Measurements from ENCODE around the gene CDC27. TPM values are rescaled to one million over a fixed set of nuclear protein-coding genes. Genes with fewer than 3 reads are reported as not detected.

CDC27 gene
- total RNA-seq, 1 experiment from 2014 or later, result 83.3 TPM

- TF ChIP-seq, protein P1, sequence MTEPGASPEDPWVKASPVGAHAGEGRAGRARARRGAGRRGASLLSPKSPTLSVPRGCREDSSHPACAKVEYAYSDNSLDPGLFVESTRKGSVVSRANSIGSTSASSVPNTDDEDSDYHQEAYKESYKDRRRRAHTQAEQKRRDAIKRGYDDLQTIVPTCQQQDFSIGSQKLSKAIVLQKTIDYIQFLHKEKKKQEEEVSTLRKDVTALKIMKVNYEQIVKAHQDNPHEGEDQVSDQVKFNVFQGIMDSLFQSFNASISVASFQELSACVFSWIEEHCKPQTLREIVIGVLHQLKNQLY (CRISPR knock-in tag; IDR thresholded peaks at IDR 0.05), result no peak
- TF ChIP-seq CTCF (IDR thresholded peaks at IDR 0.05) (no peak), ZNF219 (CRISPR knock-in tag; IDR thresholded peaks at IDR 0.05; ENCODE audit: borderline replicate concordance) (no peak), PREB (CRISPR knock-in tag; IDR thresholded peaks at IDR 0.05; ENCODE audit: borderline replicate concordance) (no peak), NR1H2 (CRISPR knock-in tag; IDR thresholded peaks at IDR 0.05) (no peak), ARID4B (CRISPR knock-in tag; IDR thresholded peaks at IDR 0.05; ENCODE audit: borderline replicate concordance) (no peak), E2F5 (CRISPR knock-in tag; IDR thresholded peaks at IDR 0.05) (no peak), TP53 (CRISPR knock-in tag; IDR thresholded peaks at IDR 0.05) (no peak)
- TF ChIP-seq, protein P2, sequence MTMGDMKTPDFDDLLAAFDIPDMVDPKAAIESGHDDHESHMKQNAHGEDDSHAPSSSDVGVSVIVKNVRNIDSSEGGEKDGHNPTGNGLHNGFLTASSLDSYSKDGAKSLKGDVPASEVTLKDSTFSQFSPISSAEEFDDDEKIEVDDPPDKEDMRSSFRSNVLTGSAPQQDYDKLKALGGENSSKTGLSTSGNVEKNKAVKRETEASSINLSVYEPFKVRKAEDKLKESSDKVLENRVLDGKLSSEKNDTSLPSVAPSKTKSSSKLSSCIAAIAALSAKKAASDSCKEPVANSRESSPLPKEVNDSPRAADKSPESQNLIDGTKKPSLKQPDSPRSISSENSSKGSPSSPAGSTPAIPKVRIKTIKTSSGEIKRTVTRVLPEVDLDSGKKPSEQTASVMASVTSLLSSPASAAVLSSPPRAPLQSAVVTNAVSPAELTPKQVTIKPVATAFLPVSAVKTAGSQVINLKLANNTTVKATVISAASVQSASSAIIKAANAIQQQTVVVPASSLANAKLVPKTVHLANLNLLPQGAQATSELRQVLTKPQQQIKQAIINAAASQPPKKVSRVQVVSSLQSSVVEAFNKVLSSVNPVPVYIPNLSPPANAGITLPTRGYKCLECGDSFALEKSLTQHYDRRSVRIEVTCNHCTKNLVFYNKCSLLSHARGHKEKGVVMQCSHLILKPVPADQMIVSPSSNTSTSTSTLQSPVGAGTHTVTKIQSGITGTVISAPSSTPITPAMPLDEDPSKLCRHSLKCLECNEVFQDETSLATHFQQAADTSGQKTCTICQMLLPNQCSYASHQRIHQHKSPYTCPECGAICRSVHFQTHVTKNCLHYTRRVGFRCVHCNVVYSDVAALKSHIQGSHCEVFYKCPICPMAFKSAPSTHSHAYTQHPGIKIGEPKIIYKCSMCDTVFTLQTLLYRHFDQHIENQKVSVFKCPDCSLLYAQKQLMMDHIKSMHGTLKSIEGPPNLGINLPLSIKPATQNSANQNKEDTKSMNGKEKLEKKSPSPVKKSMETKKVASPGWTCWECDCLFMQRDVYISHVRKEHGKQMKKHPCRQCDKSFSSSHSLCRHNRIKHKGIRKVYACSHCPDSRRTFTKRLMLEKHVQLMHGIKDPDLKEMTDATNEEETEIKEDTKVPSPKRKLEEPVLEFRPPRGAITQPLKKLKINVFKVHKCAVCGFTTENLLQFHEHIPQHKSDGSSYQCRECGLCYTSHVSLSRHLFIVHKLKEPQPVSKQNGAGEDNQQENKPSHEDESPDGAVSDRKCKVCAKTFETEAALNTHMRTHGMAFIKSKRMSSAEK (CRISPR knock-in tag; IDR thresholded peaks at IDR 0.05; ENCODE audit: borderline replicate concordance), result no peak
- TF ChIP-seq, protein P3, sequence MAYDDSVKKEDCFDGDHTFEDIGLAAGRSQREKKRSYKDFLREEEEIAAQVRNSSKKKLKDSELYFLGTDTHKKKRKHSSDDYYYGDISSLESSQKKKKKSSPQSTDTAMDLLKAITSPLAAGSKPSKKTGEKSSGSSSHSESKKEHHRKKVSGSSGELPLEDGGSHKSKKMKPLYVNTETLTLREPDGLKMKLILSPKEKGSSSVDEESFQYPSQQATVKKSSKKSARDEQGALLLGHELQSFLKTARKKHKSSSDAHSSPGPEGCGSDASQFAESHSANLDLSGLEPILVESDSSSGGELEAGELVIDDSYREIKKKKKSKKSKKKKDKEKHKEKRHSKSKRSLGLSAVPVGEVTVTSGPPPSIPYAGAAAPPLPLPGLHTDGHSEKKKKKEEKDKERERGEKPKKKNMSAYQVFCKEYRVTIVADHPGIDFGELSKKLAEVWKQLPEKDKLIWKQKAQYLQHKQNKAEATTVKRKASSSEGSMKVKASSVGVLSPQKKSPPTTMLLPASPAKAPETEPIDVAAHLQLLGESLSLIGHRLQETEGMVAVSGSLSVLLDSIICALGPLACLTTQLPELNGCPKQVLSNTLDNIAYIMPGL (CRISPR knock-in tag; IDR thresholded peaks at IDR 0.05), result no peak
Observed at GRCh38 chr17:47165137-47165536, 24.0 kb downstream of the CDC27 start (continued).

Measured in WTC11 (cell line).